Parathyroid adenoma (tissue), 2 donors: ENCODE measurements around the gene TMIE.
"Not testable (repeated sequence)": the region's sequence is repeated elsewhere in the genome, so short reads cannot be mapped to it uniquely, and the experiment has no call there.

Experiments
- H2AFZ ChIP-seq: fragments of 300-600 bp; sonication (generic); one replicate; pipeline ENCODE4 v1.7.0; 2017; ENCODE audit warnings: antibody characterized with exemption, mild to moderate bottlenecking
- H3K27ac ChIP-seq: fragments of 300-600 bp; sonication (generic); one replicate; pipeline ENCODE4 v1.7.0; 2017
- H3K27me3 ChIP-seq: fragments of 300-600 bp; sonication (generic); one replicate; pipeline ENCODE4 v1.7.0; 2017; ENCODE audit warnings: low read length; ENCODE audit not compliant: control insufficient read depth, insufficient read depth
- H3K36me3 ChIP-seq: fragments of 300-600 bp; sonication (generic); one replicate; pipeline ENCODE4 v1.7.0; 2017; ENCODE audit warnings: low read length; ENCODE audit not compliant: control insufficient read depth, insufficient read depth
- H3K4me1 ChIP-seq: fragments of 300-600 bp; sonication (generic); one replicate; pipeline ENCODE4 v1.7.0; 2017; ENCODE audit warnings: control low read depth
- H3K4me2 ChIP-seq: fragments of 300-600 bp; sonication (generic); one replicate; pipeline ENCODE4 v1.7.0; 2017; ENCODE audit warnings: low read length
- H3K4me3 ChIP-seq: fragments of 300-600 bp; sonication (generic); one replicate; pipeline ENCODE4 v1.7.0; 2017; ENCODE audit warnings: low read depth, low read length
- H3K79me2 ChIP-seq: fragments of 300-600 bp; sonication (generic); one replicate; pipeline ENCODE4 v1.7.0; 2017; ENCODE audit warnings: control low read depth
- H3K9ac ChIP-seq: fragments of 300-600 bp; sonication (generic); one replicate; pipeline ENCODE4 v1.7.0; 2017; ENCODE audit warnings: mild to moderate bottlenecking
- H3K9me3 ChIP-seq: fragments of 300-600 bp; sonication (generic); one replicate; pipeline ENCODE4 v1.7.0; 2017; ENCODE audit warnings: low read length; ENCODE audit not compliant: control insufficient read depth
- TF ChIP-seq, protein P1 (sequence below): fragments of 300-600 bp; sonication (generic); IDR thresholded peaks from one replicate; pipeline ENCODE4 v1.7.0; 2017; ENCODE audit warnings: antibody characterized with exemption, mild to moderate bottlenecking
- donor health status: primary hyperparathyroidism.

TMIE gene

DNA sequence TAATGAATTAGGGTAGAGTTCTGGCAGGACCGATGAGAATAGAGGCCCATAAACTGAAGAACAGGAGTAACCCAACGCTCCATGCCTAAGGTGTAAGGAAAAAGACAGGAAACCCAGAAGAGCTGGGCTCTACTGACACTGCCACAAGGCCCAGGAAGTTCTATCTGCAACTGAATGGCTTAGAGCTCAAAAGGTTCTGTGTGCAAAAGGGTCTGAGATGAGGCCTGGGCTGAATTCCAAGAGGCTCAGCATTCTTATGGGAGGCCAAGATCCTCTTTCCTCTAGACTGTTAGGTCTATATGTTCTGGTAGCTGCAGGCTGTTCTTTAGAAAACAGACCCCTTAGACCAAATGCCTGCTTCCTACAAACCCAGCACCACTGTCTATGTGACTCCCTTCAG lies 47.0 kb downstream of the TMIE start:
- Histone ChIP-seq H3K27me3 (no peaks in the 10 kb centered on the region), H3K4me3 (no peak overlapping the region)

DNA sequence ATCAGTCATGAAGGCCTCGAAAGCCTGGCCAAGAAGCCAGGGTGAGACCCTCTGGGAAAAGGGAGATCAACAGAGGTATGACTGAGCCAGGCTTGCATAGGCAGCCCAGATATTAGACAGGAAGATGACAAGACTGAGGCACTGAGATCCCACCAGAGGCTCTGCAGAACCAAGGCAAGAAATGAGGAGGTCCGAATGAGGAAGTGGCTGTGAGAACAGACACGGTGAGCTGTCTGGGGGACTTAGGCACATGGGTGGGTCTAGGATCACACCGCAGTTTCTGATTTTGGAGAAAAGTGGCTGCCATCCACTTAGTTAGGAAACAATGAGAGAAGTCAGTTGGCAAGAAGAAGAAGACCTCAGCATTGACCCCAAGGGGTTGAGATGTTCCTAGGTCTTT lies 47.9 kb downstream of the TMIE start:
- H3K79me2 ChIP-seq = no peaks in the 10 kb centered on the region
- H3K27ac ChIP-seq = no peak overlapping the region
- H2AFZ ChIP-seq = no peak overlapping the region
- no peaks in the 10 kb centered on the region for H3K4me1 ChIP-seq
- H3K9me3 ChIP-seq = no peaks in the 10 kb centered on the region
- TF ChIP-seq, protein P1, sequence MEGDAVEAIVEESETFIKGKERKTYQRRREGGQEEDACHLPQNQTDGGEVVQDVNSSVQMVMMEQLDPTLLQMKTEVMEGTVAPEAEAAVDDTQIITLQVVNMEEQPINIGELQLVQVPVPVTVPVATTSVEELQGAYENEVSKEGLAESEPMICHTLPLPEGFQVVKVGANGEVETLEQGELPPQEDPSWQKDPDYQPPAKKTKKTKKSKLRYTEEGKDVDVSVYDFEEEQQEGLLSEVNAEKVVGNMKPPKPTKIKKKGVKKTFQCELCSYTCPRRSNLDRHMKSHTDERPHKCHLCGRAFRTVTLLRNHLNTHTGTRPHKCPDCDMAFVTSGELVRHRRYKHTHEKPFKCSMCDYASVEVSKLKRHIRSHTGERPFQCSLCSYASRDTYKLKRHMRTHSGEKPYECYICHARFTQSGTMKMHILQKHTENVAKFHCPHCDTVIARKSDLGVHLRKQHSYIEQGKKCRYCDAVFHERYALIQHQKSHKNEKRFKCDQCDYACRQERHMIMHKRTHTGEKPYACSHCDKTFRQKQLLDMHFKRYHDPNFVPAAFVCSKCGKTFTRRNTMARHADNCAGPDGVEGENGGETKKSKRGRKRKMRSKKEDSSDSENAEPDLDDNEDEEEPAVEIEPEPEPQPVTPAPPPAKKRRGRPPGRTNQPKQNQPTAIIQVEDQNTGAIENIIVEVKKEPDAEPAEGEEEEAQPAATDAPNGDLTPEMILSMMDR = no peak
- no peak overlapping the region for H3K4me2 ChIP-seq
- no peaks in the 10 kb centered on the region for H3K36me3 ChIP-seq
- H3K27me3 ChIP-seq = no peaks in the 10 kb centered on the region
- H3K9ac ChIP-seq = no peak overlapping the region
- no peak overlapping the region for H3K4me3 ChIP-seq

More for the DNA sequence above, 47.0 kb downstream of the TMIE start:
- Histone ChIP-seq H3K79me2 (no peaks in the 10 kb centered on the region), H3K4me2 (no peak overlapping the region), H3K27ac (no peak overlapping the region), H2AFZ (no peak overlapping the region), H3K4me1 (no peaks in the 10 kb centered on the region), H3K9ac (no peak overlapping the region), H3K36me3 (no peaks in the 10 kb centered on the region), H3K9me3 (no peaks in the 10 kb centered on the region)
- TF ChIP-seq, protein P1 = no peak

DNA sequence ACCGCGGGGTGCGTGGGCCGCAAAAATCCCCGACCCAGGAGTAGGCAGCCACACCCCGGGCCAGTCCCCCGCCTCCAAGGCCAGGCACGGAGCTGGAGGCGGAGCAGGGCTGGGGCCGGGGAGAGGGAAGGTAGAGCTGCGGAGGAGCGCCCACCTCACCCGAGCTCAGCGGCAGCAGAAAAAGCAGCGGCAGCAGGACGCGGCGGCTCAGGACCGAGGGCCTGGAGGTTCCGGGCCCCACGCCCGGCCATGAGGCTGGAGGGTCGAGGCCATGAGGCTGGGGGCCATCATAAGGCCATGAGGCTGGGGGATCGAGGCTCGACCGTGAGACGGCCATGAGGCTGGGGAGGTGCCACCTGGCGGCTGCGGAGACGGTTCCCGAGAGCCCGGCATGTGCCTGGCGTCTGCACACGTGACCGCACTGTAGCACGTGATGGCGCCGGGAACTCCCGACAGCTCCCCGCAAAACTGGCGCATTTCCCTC lies 49.4 kb downstream of the TMIE start:
- Histone ChIP-seq H3K4me2 (no peak overlapping the region), H2AFZ (no peak overlapping the region), H3K27ac (no peak overlapping the region), H3K9me3 (no peaks in the 10 kb centered on the region), H3K27me3 (no peaks in the 10 kb centered on the region), H3K9ac (no peak overlapping the region), H3K4me1 (no peaks in the 10 kb centered on the region), H3K4me3 (no peak overlapping the region), H3K36me3 (no peaks in the 10 kb centered on the region), H3K79me2 (no peaks in the 10 kb centered on the region)
- TF ChIP-seq, protein P1 = no peak

DNA sequence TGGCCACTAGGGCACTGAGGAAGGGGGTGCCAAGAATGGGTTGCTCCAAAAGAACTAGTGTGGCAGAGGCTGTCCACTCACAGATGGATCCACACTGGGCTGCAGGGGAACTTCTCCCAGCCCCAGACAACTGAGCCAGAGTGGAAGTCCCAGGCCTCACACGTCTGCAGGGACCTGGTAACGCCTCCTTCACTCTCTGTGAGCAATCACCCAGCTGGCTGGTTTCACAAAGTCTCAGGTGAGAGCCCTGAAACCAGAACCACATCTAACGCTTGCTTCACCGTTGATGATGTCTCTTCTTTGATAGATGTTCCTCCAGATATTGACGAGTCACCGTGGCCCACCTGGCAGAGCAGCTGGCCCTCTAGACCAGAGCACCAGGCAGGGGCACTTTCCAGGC lies 51.9 kb downstream of the TMIE start:
- not testable (repeated sequence) for H3K4me2 ChIP-seq, H3K36me3 ChIP-seq, H3K4me1 ChIP-seq, H3K27me3 ChIP-seq, H3K79me2 ChIP-seq, H3K9me3 ChIP-seq, H3K27ac ChIP-seq, H2AFZ ChIP-seq, H3K9ac ChIP-seq, H3K4me3 ChIP-seq

DNA sequence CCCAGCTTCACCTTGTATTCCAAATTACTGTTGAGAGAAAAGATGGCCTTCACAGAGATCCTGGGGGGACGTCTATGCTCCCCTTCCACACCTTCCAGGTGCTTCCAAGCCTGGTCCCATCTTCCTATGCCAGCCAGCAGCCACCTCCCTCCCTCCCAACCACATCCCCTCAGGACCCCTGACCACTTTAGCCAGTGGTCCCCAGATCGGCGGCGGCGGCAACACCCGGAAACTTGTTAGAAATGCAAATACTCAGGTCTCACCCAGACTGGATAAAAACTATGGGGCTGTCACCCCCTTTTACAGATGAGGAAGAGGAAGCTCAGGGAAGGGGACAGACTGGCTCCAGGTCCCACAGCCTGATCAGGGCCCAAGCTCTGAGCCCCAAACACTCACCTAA lies 54.5 kb downstream of the TMIE start:
- TF ChIP-seq, protein P1 = no peak
- Histone ChIP-seq H3K27me3 (no peaks in the 10 kb centered on the region), H3K79me2 (no peaks in the 10 kb centered on the region), H3K36me3 (no peaks in the 10 kb centered on the region), H3K4me3 (no peak overlapping the region), H2AFZ (no peak overlapping the region), H3K27ac (no peak overlapping the region), H3K4me1 (no peaks in the 10 kb centered on the region), H3K9me3 (no peaks in the 10 kb centered on the region), H3K4me2 (no peak overlapping the region), H3K9ac (no peak overlapping the region)
